ENCODE results near the gene RAB35. TPM values are rescaled to one million over a fixed set of nuclear protein-coding genes. Genes with fewer than 3 reads are reported as not detected.

RAB35 gene
- total RNA-seq = 37.5 TPM

- no peak for DNase-seq (ENCODE audit: low spot score in 2 of 2)
These were observed at the start of gene RAB35 for GRCh38 chr12:120116441-120116791. RAB35 (minus strand) TSS chr12:120116753; CDS start chr12:120116650, 103 bp downstream.

GRCh38 chr12:120164293-120164692 lies 47.7 kb upstream of the RAB35 start:
- DNase-seq (ENCODE audit: low spot score in 2 of 2) (no peak), FAIRE-seq (no peak)

More at GRCh38 chr12:120116441-120116791, at the start of gene RAB35:
- FAIRE-seq = no peak

GRCh38 chr12:120162763-120163162 lies 46.2 kb upstream of the RAB35 start:
- DNase-seq (ENCODE audit: low spot score in 2 of 2) = no peak
- FAIRE-seq = no peak

GRCh38 chr12:120161852-120162251 lies 45.3 kb upstream of the RAB35 start:
- FAIRE-seq = no peak

GRCh38 chr12:120159509-120160237 lies 43.1 kb upstream of the RAB35 start:
- FAIRE-seq (no peak), DNase-seq (ENCODE audit: low spot score in 2 of 2) (no peak)

More at GRCh38 chr12:120161852-120162251, 45.3 kb upstream of the RAB35 start:
- DNase-seq (ENCODE audit: low spot score in 2 of 2) = no peak

DNA sequence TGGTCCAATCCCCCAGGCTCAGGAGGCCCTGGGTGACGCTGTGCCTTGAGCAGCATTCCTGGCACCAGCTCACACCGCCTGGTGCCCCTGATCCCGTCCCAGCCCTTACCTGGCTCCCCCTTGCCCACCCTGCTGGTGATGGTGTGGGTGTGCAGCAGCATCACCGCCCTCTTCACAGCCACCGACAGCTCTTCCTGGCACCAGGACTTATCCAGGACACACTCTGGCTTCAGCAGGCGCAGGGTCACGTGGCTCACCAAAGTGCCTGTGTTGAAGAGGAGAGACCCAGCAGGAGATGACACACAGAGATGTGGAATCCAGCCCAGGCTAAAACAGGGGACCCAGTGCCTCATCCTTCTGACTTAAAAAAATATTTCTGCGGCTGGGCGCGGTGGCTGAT lies 41.8 kb upstream of the RAB35 start:
- FAIRE-seq (no peak), DNase-seq (ENCODE audit: low spot score in 2 of 2) (no peak)

- no peak for DNase-seq (ENCODE audit: low spot score in 2 of 2)
- FAIRE-seq = no peak
These were observed 41.1 kb upstream of the RAB35 start for GRCh38 chr12:120157678-120158077.

GRCh38 chr12:120156315-120157259 lies 40.0 kb upstream of the RAB35 start:
- FAIRE-seq (no peak), DNase-seq (ENCODE audit: low spot score in 2 of 2) (no peak)

- no peak for DNase-seq (ENCODE audit: low spot score in 2 of 2)
- FAIRE-seq = no peak
These were observed 38.5 kb upstream of the RAB35 start for GRCh38 chr12:120155072-120155471.

GRCh38 chr12:120150919-120151525 lies 34.5 kb upstream of the RAB35 start:
- FAIRE-seq = no peak
- no peak for DNase-seq (ENCODE audit: low spot score in 2 of 2)

- DNase-seq (ENCODE audit: low spot score in 2 of 2) (no peak), FAIRE-seq (no peak)
These were observed 31.5 kb upstream of the RAB35 start for GRCh38 chr12:120148011-120148410.

DNA sequence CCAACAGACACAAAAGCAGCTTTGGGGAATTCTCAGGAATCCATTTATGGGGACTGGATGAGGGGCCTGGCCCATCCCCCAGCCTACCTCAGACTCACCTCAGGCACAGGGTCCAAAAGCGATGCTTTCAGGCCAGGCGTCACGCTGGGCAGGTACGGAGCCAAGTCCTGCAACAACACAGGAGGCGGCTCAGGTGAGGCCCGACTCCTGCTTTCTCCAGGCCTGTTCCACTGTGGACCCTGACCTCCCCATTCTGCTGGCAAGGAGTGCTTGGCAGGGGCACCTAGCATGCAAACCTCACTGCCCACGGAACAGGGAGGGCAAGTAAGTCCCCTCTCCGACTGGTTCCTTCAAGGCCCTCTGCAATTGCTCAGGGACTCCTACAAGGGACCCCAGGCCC lies 28.6 kb upstream of the RAB35 start:
- no peak for DNase-seq (ENCODE audit: low spot score in 2 of 2)
- no peak for FAIRE-seq

DNA sequence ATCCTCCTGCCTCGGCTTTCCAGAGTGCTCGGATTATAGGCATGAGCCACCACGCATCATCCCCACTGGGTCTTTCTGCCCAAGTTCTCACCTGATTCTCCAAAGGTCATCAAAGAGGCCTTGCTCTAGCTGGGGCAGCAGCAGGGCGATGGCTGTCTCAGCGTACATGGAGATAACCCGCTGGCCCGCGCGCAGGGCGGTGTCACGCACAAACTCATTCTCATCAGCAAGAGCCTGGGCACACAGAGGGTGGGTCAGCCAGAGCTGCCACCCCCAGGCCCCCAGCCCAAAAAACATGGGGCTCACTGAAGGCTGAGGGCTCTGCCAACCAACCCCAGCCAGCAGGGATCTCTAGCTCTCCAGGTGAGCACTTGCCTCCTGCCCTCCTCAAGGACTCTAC lies 27.7 kb upstream of the RAB35 start:
- FAIRE-seq (no peak), DNase-seq (ENCODE audit: low spot score in 2 of 2) (no peak)

DNA sequence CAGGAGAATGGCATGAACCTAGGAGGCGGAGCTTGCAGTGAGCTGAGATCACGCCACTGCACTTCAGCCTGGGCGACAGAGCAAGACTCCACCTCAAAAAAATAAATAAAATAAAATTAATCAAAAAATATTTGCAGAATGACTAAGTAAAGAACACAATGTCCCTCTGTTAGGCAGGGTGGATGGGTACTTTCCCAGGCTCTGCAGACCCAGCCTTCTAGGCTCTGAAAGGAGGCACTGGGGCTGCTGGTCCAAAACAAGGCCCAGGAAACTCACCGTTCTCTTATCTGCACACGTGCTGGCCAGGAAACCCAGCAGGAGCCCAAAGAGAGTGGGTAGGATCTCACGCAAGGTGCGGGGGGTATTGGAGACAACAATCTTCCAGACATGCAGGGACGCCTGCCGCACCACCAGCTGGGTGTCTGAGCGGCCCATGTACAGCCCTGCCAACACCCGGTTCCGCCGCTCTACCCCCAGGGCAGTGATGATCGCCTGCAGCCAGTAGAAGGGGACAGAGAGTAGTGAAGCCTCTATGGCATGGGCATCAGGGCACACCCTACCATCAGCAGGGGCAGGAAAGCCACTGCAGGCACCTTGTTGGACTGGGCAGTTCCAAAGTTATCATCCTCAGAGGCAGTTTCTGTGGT lies 25.8 kb upstream of the RAB35 start:
- FAIRE-seq = no peak

DNA sequence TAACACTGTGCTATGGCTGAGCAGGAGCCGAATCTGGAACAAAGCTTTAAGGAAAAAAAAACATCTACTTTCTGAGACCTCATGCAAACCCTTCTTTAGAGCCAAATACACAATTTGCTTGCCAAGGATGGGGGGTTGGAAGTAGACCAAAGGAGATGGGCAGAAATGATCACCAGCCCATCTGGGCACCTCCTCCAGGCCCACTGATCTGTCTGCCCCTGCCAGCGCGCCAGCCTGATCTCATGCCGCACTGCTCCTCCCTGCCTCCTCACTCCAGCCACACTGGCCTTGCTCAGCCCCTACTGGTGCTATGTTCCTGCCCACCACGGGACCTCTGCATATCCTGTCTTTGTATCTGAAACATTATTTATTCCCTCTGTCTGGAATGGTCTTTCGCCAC lies 24.8 kb upstream of the RAB35 start:
- DNase-seq (ENCODE audit: low spot score in 2 of 2) (no peak), FAIRE-seq (no peak)

More for the DNA sequence above, 25.8 kb upstream of the RAB35 start:
- DNase-seq (ENCODE audit: low spot score in 2 of 2) = no peak

DNA sequence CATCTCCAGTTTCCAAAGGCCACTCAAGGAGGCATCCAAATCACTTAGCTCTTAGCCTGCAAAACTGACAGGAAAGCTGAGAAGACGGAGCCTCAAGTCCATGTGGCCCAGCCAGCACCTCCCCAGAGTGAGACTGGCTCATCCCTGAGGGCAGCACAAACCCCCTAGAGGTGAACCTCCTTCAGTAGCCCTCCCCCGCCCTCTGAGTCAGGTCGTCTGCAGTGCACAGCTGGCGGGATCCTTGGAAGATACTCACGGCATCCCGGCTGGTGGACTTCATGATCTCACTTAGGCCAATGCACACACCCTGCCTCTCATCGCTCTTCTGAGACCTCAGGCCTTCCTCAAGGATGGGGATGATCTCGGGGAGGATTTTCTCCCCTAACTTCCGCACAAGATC lies 24.1 kb upstream of the RAB35 start:
- no peak for DNase-seq (ENCODE audit: low spot score in 2 of 2)
- FAIRE-seq = no peak

DNA sequence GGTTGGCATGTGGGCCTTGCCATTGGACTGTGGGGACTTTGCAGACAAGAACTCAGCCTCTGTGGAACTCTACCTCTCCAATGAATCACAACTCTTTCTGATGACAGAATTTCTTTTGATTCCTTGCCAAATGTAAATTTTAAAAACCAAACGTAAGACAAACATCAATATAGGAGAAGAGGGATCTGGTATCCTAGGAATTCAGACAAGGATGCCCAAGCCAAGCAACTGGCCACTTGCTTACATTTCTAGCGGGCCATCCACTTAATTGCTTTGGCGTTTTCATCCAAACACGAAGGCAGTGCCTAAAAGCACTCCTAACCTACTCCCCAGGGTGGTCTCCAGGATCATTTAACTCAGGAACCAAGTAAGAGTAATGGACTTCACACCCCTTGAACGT lies 23.4 kb upstream of the RAB35 start:
- FAIRE-seq = no peak
- no peak for DNase-seq (ENCODE audit: low spot score in 2 of 2)

- DNase-seq (ENCODE audit: low spot score in 2 of 2) = no peak
- no peak for FAIRE-seq
These were observed 21.8 kb upstream of the RAB35 start for GRCh38 chr12:120138366-120138765.

DNA sequence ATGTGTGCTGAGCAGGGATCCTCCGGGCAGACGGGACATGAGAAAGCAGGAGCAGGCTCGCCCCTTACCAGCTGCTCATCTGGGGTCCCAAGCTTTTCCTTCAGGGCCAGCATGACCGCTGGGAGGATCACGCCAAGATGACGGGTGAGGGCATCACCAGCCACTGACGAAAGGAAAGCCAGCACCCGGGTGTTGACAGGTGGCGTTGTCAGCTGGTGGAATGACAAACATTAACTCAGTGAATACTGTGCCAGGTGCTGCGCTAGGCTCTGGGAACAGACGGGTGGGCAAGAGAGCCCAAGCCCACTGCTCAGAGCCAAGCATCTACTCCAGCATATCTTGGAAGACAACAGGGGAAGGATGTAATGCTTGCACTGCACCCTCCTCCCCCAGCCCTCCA lies 21.3 kb upstream of the RAB35 start:
- no peak for FAIRE-seq

GRCh38 chr12:120136093-120136770 lies 19.7 kb upstream of the RAB35 start:
- FAIRE-seq (no peak), DNase-seq (ENCODE audit: low spot score in 2 of 2) (no peak)

More for the DNA sequence above, 21.3 kb upstream of the RAB35 start:
- DNase-seq (ENCODE audit: low spot score in 2 of 2) = no peak

Data from frontal cortex (tissue), 4 donors.